NCI-H1417 (cell line): ENCODE measurements around the gene FAM53A.

Source experiments
- DNase-seq, 3 experiments: peaks; one replicate each; lab custom pipeline; 2025; lab: John Stamatoyannopoulos, UW

FAM53A gene

GRCh38 chr4:1639299-1639868 lies 44.7 kb downstream of the FAM53A start:
- DNase-seq: no peak

GRCh38 chr4:1638873-1639272 lies 45.2 kb downstream of the FAM53A start:
- no peak for DNase-seq

DNA sequence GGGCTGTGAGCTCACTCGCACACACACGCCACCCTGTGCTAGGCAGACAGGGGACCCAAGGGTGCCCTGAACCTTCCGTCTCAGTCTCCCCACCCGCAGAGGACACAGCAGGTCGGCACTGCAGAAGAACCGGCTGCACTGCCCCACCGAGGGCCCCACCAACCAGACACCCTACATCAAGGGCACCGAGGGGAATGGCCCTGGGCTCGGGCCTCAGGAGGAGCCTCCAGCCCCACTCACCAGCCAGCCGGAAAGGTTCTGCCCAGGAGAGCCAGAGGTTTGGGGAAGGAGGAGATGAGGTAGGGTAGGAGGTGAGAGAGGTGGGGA lies 45.9 kb downstream of the FAM53A start:
- DNase-seq: no peak

DNA sequence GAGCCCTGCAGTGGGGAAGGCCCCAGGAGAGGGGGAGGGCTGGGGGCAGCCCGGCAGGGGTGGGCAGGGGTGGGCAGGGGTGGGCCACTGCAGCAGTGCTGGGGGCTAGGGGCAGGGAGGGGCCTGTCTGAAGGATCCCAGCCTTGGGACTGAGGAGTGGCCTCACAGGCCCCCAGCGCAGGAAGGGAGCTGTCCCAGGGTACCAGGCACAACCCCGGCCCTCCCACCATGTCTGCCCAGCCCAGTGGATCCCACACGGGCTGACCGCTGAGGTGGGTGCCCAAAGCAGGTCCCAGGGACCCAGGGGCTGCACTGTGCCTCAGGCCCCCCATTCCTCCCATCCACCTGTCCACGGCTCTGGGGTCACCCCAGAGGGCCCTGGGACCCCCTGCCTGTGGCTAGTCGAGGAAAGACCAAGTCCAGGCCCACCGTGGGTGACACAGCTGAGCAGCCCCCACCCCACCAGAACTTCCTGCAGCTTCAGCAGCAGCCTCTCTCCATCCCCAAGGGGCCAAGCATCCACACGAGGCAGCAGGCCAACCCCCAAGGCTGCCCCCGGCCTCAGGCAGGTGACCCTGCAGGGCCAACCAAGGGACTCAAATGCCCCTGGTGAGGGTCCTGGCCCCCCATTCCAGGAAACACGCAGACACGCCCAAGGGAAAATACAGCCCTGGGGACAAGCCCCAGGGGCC lies 46.4 kb downstream of the FAM53A start:
- no peak for DNase-seq

DNA sequence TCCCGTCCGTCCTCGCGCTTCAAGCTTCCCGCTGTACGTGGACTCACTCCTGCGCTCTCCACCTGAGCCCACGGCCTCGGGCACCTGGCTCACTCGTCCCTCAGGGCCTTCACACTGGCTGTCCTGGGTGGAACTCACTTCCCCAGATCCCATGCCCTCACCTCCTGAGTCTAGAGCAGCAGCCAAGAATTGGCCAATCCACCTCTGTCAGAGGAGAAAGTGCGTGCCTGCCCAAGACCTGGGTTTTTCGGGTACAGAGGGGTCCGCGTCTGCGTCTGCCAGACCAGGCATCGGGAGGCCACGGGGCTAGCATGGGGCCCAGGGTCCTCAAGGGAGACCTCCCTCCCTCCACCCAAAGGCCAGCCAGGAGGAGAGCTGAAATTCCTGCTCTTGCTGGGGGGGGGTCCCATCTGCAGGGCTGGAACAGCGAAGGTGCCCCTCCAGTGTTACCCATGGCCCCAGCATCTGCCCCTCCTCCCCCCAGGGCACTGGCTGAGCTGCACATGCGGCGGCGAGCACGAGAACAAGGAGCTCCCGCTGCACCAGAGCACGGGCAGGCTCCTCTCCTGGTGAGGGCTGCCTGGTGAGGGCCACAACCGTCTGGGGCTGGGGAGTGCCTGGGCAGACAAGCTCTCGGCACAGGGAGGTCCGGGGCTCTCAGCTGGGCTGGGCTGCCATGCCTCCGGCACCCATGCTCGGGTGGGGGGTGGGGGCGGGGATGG lies 47.5 kb downstream of the FAM53A start:
- DNase-seq: no peak

DNA sequence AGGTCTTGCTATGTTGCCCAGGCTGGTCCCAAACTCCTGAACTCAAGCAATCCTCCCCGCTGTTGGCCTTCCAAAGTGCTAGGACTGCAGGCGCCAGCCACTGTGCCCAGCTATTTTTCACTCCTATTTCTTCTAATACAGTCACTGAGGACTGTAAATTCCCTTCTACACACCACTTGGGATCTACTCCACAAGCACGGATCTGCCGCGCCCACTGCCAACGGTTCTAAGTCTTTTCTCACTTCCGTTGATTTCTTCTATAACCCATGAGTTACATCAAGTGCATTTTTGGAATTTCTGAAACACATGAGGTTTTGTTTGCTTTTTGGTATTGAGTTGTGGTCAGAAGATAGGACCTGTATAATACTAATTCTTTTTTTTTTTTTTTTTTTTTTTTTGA lies 48.6 kb downstream of the FAM53A start:
- DNase-seq: no peak

- DNase-seq: no peak
Observed at GRCh38 chr4:1633993-1634392, 50.1 kb downstream of the FAM53A start.

DNA sequence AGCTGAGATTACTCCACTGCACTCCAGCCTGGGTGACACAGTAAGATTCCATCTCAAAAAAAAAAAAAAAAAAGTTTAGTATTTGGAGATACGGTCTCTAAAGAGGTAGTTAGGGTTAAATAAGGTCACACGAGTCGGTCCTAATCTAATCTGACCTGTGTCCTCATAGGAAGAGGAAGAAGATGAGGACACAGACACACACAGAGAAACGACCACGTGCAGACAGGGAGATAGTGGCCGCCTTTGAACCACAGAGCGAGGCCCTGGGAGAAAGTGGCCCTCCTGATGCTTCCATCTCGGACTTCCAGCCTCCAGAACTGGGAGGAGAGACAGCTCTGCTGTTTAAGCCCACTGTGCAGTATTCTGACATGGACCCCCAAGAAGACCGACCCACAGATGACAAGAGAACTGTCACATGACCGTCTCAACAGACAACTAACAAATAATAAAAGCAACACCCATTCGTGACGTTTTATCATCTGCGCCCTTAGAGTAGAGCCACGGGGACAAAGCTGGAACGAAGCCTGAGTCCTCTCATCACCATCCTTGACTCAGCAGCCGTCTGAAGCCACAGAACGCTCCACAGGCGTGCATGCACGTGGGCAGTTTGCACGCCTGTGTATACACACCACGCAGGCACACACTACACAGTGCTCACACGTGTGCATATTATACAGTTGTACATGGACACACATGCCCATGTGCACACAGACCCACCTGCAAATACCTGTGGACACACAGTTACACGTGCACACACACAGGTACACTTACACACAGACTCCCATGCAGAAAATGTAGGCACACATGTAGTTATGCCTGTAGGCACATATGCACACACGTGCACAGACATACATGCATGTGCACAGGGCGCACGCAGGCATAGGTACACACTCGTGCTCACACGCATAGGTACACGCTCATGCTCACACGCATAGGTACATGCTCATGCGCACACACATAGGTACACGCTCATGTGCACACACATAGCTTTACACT lies 51.7 kb downstream of the FAM53A start:
- no peak for DNase-seq

- no peak for DNase-seq
Observed at GRCh38 chr4:1631136-1631535, 53.0 kb downstream of the FAM53A start.

GRCh38 chr4:1630266-1630665 lies 53.8 kb downstream of the FAM53A start:
- no peak for DNase-seq

GRCh38 chr4:1629699-1630083 lies 54.4 kb downstream of the FAM53A start:
- DNase-seq: no peak

- DNase-seq: peak; percentile 26 to 53 (median 30)
Observed at GRCh38 chr4:1628892-1629698, 55.0 kb downstream of the FAM53A start.

DNA sequence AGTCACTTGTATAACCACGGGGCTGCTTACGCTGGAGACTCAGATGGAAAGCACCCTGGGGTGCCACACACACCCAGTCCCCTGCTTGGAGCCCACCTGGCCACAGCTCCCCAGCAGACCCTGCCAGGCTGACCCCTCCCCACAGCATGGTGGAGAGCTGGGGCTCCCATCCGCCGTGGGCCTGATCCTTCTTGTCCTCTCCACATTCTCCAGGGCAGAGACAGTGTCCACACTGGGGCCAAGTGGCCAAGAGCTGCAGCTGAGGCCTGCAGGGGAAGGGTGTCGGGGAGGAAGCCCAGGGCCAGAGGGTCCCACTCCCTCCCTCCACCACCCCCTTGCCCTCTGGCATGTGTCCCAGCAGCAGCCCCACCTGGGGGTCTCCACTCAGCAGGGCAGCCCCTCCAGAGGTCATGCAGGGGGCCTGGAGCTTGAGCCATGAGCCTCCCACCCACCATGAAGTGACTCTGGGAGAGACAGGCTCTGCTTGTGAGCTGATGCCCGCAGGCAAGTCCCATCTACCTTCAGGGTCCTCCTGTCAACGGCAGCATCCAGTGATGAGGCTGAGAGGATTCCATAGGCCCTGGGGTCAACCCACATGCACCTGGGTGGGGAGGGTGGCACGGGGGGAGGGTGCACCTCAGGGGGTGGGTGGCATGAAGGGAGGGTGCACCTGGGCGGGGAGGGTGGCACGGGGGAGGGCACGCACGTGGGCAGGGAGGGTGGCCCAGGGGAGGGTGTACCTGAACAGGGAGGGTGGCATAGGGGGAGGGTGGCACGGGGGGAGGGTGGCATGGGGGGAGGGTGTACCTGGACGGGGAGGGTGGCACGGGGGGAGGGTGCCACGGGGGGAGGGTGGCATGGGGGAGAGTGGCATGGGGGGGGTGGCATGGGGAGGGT lies 56.4 kb downstream of the FAM53A start:
- DNase-seq: no peak

DNA sequence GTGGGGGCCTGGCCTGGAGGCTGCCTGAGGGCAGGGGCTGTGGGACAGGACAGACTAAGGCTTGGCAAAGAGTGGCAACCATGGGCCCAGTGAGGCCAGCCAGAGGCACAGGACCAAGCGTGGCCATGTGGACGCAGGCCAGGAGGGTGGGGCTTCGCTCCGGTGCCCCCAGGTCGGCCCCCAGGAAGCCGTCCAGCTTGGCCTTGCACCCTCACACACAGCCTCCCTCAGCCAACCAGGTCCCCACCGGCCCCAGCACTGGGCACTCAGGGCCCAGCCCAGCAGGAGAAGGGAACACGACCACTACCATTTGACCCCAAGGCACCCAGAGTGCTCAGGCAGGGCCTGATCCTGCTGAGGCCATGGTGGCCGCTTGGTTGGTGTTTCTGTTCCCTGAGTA lies 57.2 kb downstream of the FAM53A start:
- no peak for DNase-seq

DNA sequence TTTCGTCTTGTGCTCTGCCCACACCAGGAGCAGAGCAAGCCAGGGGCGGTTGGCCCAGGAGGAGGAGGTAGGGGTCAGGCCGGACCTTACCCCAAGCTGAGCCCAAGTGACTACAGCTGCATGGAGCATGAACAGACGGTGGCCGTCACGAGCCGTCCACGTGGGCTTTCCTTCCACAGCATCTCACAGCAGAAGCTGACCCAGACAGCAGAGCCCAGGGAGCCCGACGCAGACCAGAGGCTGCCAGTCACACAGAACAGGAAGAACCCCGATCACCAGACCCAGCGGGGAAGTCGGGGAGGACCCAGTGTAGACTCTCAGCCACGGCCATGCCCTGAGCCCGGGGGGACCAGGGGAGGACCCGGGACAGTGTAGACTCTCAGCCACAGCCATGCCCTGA lies 58.0 kb downstream of the FAM53A start:
- no peak for DNase-seq

DNA sequence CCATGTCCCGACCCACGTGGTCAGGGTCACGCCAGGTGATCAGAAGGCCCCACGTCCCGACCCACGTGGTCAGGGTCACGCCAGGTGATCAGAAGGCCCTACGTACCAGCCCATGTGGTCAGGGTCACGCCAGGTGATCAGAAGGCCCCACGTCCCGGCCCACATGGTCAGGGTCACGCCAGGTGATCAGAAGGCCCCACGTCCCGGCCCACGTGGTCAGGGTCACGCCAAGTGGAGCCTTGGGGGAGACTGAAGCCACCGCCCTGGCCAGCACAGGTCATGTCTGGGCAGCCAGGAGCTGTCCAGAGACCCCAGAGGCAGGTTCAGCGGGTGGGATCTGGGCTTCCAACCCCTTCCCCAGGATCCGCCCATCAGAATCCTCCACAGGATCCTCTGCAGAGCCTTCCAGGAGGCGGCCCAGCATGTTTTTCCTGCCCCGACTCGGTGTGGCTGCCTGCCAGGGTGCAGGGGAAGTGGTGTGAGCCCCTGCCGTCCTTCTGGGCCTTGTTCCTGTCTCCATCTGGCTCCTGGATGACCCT lies 58.4 kb downstream of the FAM53A start:
- DNase-seq: no peak

DNA sequence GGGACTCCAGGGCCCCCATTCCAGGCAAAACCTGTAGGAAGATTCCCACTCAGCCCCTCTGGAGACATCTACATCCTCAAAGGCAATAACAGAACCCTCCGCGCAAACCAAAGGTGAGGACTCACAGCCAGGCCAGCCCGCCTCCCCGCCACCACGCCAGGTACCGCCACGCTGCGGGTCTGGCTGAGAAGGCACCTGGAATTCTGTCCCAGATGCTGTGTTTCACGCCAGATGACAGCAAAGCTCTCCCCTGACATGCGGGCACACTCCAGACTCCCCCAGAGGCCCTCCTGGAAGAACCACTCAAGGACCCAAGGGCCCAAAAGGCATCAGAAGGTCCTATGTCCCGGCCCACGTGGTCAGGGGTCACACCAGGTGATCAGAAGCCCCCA lies 59.6 kb downstream of the FAM53A start:
- DNase-seq: no peak

- DNase-seq: no peak
Observed at GRCh38 chr4:1623821-1624518, 60.1 kb downstream of the FAM53A start.

DNA sequence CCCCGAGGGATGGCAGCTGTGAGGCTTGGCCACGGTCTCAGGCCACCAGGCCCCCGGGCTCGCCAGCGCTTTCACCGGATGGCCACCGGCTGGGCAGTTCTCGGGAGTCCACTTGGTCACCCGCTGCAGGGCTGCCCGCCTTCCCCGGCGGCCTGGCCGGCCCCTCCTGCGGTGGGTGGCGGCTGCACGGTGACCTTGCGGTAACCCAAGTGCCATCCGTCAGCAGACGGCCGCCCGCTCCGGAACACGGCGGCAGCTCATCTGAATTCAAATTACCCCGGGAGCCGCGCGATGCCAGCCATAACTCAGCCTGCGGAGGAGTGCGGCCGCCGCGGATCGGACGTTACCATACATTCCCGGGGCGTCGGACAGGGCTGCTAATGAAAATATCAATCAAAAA lies 60.7 kb downstream of the FAM53A start:
- no peak for DNase-seq

DNA sequence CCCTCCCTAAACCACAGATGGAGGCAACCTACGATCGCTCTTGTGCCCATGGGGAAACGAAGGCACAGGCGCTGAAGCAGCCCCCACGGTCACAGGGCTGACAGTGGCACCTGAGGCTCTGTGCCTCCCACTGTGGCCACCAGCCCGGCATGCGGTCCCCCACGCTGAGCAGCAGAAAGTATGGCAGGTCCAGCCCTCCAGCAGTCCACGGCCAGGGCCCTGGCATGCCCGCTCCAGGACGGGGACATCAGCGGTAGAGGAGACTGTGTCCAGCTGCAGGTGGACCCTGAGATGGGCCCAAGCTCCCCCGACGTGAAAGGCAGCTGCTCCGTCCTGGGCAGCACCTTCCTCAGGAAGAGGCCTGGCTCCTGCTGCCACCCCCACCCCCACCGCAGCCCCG lies 61.2 kb downstream of the FAM53A start:
- DNase-seq: no peak
